DND-41 (cell line): Measurements from ENCODE around the gene UFSP2.

Experiments
- ATAC-seq: fragments of 200-7000 bp; cut with Tn5 transposase; 3 replicates; pipeline ENCODE4 v1.9.1; 2021; ENCODE audit warnings: low read depth; ENCODE audit not compliant: insufficient read depth
- DNase-seq: peaks from one replicate; pipeline ENCODE4 v3.0.0-alpha.2; 2020
- H2AFZ ChIP-seq: 2 replicates; pipeline ENCODE4 v1.6.0; 2012; ENCODE audit warnings: low read depth, low read length
- H3K27ac ChIP-seq: 2 replicates; pipeline ENCODE4 v1.5.1; 2012; ENCODE audit warnings: low read length, inconsistent platforms
- H3K27me3 ChIP-seq: fragments of 200-600 bp; sonication (generic); 2 replicates; pipeline ENCODE4 v1.6.0; 2012; ENCODE audit warnings: low read length, mild to moderate bottlenecking, inconsistent platforms; ENCODE audit not compliant: insufficient read depth, poor library complexity
- H3K36me3 ChIP-seq: 2 replicates; pipeline ENCODE4 v1.5.1; 2012; ENCODE audit warnings: low read length, inconsistent platforms; ENCODE audit not compliant: insufficient read depth
- H3K4me1 ChIP-seq: 2 replicates; pipeline ENCODE4 v1.5.1; 2012; ENCODE audit warnings: mild to moderate bottlenecking, low read length; ENCODE audit not compliant: insufficient read depth
- H3K4me2 ChIP-seq: 2 replicates; pipeline ENCODE4 v1.6.0; 2012; ENCODE audit warnings: mild to moderate bottlenecking, moderate library complexity, low read length, inconsistent platforms; ENCODE audit not compliant: insufficient read depth
- H3K4me3 ChIP-seq, 2 experiments: fragments of 200-600 bp in 1 of 2; shearing (Covaris generic) in 1 of 2; 2 replicates each; pipeline ENCODE4 v1.5.1; 2012 to 2016; ENCODE audit warnings: inconsistent platforms in 2 of 2, low read length in 2 of 2, mild to moderate bottlenecking in 2 of 2, low read depth in 1 of 2, moderate library complexity in 1 of 2
- H3K79me2 ChIP-seq: 2 replicates; pipeline ENCODE4 v1.6.0; 2012; ENCODE audit warnings: low read length, inconsistent platforms; ENCODE audit not compliant: insufficient read depth
- H3K9ac ChIP-seq: 2 replicates; pipeline ENCODE4 v1.6.0; 2012; ENCODE audit warnings: low read depth, mild to moderate bottlenecking, inconsistent platforms, low read length, moderate library complexity
- H3K9me3 ChIP-seq: 2 replicates; pipeline ENCODE4 v1.5.1; 2012; ENCODE audit warnings: low read length, moderate library complexity, mild to moderate bottlenecking, inconsistent platforms; ENCODE audit not compliant: insufficient read depth, severe bottlenecking
- H4K20me1 ChIP-seq: 2 replicates; pipeline ENCODE4 v1.6.0; 2012; ENCODE audit warnings: low read length; ENCODE audit not compliant: insufficient read depth
- EZH2 ChIP-seq: IDR thresholded peaks from 3 replicates; pipeline ENCODE4 v1.6.1; 2012; ENCODE audit warnings: borderline replicate concordance, low read depth, mild to moderate bottlenecking, moderate library complexity, low read length, inconsistent platforms; ENCODE audit not compliant: severe bottlenecking
- TF ChIP-seq, protein P1 (sequence below): IDR thresholded peaks from 2 replicates; pipeline ENCODE4 v1.5.1; 2012; ENCODE audit warnings: borderline replicate concordance, low read length, moderate library complexity, mild to moderate bottlenecking; ENCODE audit not compliant: poor library complexity, severe bottlenecking; ENCODE audit errors: extremely low read depth

UFSP2 gene

DNA sequence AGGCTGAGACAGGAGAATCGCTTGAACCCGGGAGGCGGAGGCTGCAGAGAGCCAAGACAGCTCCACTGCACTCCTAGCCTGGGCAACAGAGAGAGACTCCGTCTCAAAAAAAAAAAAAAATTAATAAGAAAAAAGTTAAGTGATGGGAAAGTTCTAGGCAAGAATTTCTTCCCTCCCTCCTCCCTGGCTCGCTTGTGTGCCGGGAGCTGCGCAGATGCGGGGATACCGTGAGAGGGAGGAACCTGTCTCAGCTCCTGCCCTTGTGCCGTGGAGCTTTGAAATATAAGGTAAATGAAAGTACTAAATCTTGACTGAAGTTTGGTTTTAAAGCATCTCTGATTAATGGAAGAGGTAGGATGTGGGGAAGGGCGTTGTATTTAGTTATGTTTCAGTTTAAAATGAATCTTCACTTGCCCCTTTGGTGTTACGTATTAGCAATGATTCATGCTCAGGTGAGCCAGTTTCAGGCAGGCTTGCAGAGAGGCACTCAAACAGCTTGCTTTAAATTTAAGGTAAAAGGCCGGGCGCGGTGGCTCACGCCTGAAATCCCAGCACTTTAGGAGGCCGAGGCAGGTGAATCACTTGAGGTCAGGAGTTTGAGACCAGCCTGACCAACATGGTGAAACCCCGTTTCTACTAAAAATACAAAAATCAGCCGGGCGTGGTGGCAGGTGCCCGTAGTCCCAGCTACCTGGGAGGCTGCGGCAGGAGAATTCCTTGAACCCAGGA lies 1.4 kb upstream of the UFSP2 start:
- Histone ChIP-seq H3K4me3 (no peak overlapping the region), H3K27me3 (no peaks in the 10 kb centered on the region), H3K27ac (no peak overlapping the region), H4K20me1 (no peaks in the 10 kb centered on the region), H3K9ac (no peak overlapping the region), H2AFZ (no peak overlapping the region), H3K36me3 (peaks cover 1% of the 10 kb centered on the region), H3K4me1 (peaks cover 32% of the 10 kb centered on the region), H3K4me2 (no peak overlapping the region), H3K79me2 (peaks cover 23% of the 10 kb centered on the region), H3K9me3 (no peaks in the 10 kb centered on the region)
- DNase-seq, result no peak
- TF ChIP-seq, protein P1, sequence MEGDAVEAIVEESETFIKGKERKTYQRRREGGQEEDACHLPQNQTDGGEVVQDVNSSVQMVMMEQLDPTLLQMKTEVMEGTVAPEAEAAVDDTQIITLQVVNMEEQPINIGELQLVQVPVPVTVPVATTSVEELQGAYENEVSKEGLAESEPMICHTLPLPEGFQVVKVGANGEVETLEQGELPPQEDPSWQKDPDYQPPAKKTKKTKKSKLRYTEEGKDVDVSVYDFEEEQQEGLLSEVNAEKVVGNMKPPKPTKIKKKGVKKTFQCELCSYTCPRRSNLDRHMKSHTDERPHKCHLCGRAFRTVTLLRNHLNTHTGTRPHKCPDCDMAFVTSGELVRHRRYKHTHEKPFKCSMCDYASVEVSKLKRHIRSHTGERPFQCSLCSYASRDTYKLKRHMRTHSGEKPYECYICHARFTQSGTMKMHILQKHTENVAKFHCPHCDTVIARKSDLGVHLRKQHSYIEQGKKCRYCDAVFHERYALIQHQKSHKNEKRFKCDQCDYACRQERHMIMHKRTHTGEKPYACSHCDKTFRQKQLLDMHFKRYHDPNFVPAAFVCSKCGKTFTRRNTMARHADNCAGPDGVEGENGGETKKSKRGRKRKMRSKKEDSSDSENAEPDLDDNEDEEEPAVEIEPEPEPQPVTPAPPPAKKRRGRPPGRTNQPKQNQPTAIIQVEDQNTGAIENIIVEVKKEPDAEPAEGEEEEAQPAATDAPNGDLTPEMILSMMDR, result no peak
- TF ChIP-seq EZH2, result no peak
- no peak for ATAC-seq

DNA sequence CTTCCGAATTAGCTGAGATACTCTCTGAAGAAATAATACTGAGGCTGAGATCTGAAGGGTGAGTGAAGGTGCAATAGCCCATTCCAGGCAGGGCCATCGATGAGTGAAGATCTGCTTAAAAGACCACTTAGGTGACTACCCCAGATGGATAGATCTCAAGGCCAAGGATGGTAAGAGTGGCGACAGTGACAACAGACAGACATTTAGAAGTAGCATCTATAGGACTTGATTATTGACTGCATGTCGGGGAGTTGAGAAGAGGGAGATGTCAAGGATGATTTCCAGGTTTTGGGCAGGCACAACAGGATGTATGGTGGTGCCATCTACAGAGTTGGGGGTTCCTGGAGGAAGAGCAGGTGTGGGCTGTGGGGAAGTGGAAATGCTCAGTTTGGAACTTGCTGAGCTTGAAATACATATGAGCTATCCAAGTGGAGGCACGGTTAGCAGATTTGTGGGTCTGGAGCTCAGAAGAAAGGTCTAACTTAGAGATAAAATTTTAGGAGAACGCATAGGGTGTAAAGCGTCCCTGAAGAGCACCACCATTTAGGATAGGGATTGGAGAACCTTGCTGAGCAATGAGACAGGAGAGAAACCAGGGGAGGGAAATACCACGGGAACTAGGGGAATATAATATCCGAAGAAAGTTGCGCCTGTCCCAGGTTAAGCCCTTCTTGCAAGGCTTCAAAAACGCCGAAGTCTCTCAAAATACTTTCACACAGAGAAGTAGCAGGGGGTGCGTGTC lies 688 bp downstream of the UFSP2 start:
- H3K36me3 ChIP-seq, result peaks cover 13% of the 10 kb centered on the region
- peak; percentile 24 for ATAC-seq
- H2AFZ ChIP-seq, result peak overlapping the region; percentile 99
- no peaks in the 10 kb centered on the region for H3K27me3 ChIP-seq
- peak overlapping the region; percentile 95 for H3K27ac ChIP-seq
- H3K4me1 ChIP-seq, result peaks cover 32% of the 10 kb centered on the region
- H4K20me1 ChIP-seq, result no peaks in the 10 kb centered on the region
- no peaks in the 10 kb centered on the region for H3K9me3 ChIP-seq
- TF ChIP-seq EZH2, result no peak
- TF ChIP-seq, protein P1, result no peak
- H3K4me2 ChIP-seq, result peak overlapping the region; percentile 94
- H3K9ac ChIP-seq, result peak overlapping the region; percentile 83
- peaks cover 29% of the 10 kb centered on the region for H3K79me2 ChIP-seq
- DNase-seq, result no peak
- H3K4me3 ChIP-seq, result peak overlapping the region; percentile 89 to 98

DNA sequence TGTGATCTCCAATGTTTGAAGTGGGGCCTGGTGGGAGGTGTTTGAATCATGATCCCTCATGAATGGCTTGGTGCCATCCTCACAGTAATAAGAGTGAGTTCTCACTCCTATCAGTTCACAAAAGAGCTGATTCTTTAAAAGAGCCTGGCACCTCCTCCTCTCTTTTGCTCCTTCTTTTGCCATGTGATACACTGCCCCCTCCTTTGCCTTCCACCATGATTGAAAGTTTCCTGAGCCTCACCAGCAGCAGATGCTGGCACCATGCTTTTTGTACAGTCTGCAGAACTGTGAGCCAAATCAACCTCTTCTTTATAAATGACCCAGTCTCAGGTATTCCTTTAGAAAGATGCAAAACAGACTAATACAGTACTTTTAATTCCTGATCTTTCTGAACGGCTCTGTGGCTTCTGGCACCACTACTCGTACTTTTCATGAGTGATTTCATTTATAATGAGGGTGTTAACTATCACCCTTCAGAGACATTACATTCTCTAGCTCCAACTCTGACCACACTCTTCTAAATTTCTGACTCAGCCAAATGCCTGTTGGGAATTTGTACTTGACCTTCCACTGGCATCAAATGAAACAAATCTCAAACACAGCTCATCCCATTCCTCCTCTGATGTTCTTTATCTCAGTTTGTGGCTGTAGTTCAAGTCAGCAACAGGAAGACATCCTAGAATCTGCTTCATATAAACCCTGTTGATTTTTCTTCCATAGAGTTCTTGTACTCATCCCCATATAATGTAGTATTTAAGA lies 4.2 kb downstream of the UFSP2 start:
- Histone ChIP-seq H3K79me2 (peaks cover 29% of the 10 kb centered on the region), H3K9ac (no peak overlapping the region), H4K20me1 (no peaks in the 10 kb centered on the region), H3K36me3 (peaks cover 32% of the 10 kb centered on the region), H3K9me3 (no peaks in the 10 kb centered on the region), H3K4me3 (no peak overlapping the region), H3K27ac (no peak overlapping the region), H3K4me2 (no peak overlapping the region), H3K4me1 (peaks cover 28% of the 10 kb centered on the region), H2AFZ (no peak overlapping the region), H3K27me3 (no peaks in the 10 kb centered on the region)
- DNase-seq (no peak), ATAC-seq (no peak)
- TF ChIP-seq EZH2, result no peak
- TF ChIP-seq, protein P1, result no peak
